Stimulated activated CD8-positive, alpha-beta memory T cell treated with anti-CD3 and anti-CD28 coated beads, Interleukin-7, amount 100 ng/mL, for 24 hours (primary cell): ENCODE measurements around the gene ARPC5.
"Not testable (repeated sequence)": the region's sequence is repeated elsewhere in the genome, so short reads cannot be mapped to it uniquely, and the experiment has no call there.

Experiments used
- DNase-seq: peaks from one replicate; pipeline ENCODE4 v3.0.0-alpha.2; 2020; ENCODE audit warnings: low read depth

The ARPC5 gene

GRCh38 chr1:183646776-183647175, 11.2 kb upstream of the ARPC5 start:
- no peak for DNase-seq

- no peak for DNase-seq
These were observed 9.9 kb upstream of the ARPC5 start for GRCh38 chr1:183645531-183645930.

- no peak for DNase-seq
These were observed 6.6 kb upstream of the ARPC5 start for GRCh38 chr1:183642166-183642565.

- DNase-seq, result no peak
These were observed 4.6 kb upstream of the ARPC5 start for GRCh38 chr1:183640193-183640592.

GRCh38 chr1:183638649-183639387, 3.2 kb upstream of the ARPC5 start:
- DNase-seq, result no peak

- no peak for DNase-seq
These were observed 1.2 kb upstream of the ARPC5 start for GRCh38 chr1:183636783-183637182.

GRCh38 chr1:183636334-183636682, 725 bp upstream of the ARPC5 start:
- no peak for DNase-seq

- no peak for DNase-seq
These were observed 431 bp downstream of the ARPC5 start for GRCh38 chr1:183635099-183635605.

- DNase-seq, result no peak
These were observed 1.0 kb downstream of the ARPC5 start for GRCh38 chr1:183634429-183635065.

- no peak for DNase-seq
These were observed 1.8 kb downstream of the ARPC5 start for GRCh38 chr1:183633676-183634343.

- no peak for DNase-seq
These were observed 2.6 kb downstream of the ARPC5 start for GRCh38 chr1:183632964-183633363.

- DNase-seq, result no peak
These were observed 3.5 kb downstream of the ARPC5 start for GRCh38 chr1:183632114-183632513.

- DNase-seq, result no peak
These were observed 4.8 kb downstream of the ARPC5 start for GRCh38 chr1:183630748-183631147.

GRCh38 chr1:183628537-183628936, 7.0 kb downstream of the ARPC5 start:
- no peak for DNase-seq

GRCh38 chr1:183626236-183626635, 9.3 kb downstream of the ARPC5 start:
- DNase-seq, result not testable (repeated sequence)

GRCh38 chr1:183622884-183623785, 12.4 kb downstream of the ARPC5 start:
- DNase-seq, result no peak

GRCh38 chr1:183622013-183622412, 13.6 kb downstream of the ARPC5 start:
- no peak for DNase-seq

GRCh38 chr1:183620311-183620710, 15.3 kb downstream of the ARPC5 start:
- no peak for DNase-seq

GRCh38 chr1:183619781-183620180, 15.8 kb downstream of the ARPC5 start:
- DNase-seq, result no peak

- not testable (repeated sequence) for DNase-seq
These were observed 17.4 kb downstream of the ARPC5 start for GRCh38 chr1:183618202-183618601.

- not testable (repeated sequence) for DNase-seq
These were observed 22.6 kb downstream of the ARPC5 start for GRCh38 chr1:183612975-183613374.

GRCh38 chr1:183612407-183612806, 23.2 kb downstream of the ARPC5 start:
- no peak for DNase-seq
